GM21381 (cell line): Measurements from ENCODE around the gene KRR1.
A peak's percentile ranks its signal among the peaks of the same experiment; 100 is the strongest.
"Not testable (repeated sequence)": the region's sequence is repeated elsewhere in the genome, so short reads cannot be mapped to it uniquely, and the experiment has no call there.

Experiments
- ATAC-seq: cut with Tn5 transposase; IDR thresholded peaks from one replicate; pipeline ENCODE4 v1.9.1; 2021; ENCODE audit warnings: mild to moderate bottlenecking, moderate library complexity; ENCODE audit not compliant: unreplicated experiment

Gene KRR1

GRCh38 chr12:75526655-75527511 is 15.5 kb upstream of the KRR1 start:
- peak; percentile 97 for ATAC-seq

- no peak for ATAC-seq
Observed at GRCh38 chr12:75525263-75525662, 13.9 kb upstream of the KRR1 start.

DNA sequence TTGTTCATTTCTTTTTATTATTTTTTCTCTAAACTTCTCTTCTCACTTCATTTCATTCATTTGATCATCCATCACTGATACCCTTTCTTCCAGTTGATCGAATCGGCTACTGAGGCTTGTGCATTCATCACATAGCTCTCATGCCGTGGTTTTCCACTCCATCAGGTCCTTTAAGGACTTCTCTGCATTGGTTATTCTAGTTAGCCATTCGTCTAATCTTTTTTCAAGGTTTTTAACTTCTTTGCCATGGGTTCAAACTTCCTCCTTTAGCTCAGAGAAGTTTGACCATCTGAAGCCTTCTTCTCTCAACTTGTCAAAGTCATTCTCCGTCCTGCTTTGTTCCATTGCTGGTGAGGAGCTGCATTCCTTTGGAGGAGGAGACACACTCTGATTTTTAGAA is 10.7 kb upstream of the KRR1 start:
- ATAC-seq = not testable (repeated sequence)

DNA sequence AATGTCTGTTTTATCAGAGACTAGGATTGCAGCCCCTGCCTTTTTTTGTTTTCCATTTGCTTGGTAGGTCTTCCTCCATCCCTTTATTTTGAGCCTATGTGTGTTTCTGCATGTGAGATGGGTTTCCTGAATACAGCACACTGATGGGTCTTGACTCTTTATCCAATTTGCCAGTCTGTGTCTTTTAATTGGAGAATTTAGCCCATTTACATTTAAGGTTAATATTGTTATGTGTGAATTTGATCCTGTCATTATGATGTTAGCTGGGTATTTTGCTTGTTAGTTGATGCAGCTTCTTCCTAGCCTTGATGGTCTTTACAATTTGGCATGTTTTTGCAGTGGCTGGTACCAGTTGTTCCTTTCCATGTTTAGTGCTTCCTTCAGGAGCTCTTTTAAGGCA is 9.8 kb upstream of the KRR1 start:
- not testable (repeated sequence) for ATAC-seq

DNA sequence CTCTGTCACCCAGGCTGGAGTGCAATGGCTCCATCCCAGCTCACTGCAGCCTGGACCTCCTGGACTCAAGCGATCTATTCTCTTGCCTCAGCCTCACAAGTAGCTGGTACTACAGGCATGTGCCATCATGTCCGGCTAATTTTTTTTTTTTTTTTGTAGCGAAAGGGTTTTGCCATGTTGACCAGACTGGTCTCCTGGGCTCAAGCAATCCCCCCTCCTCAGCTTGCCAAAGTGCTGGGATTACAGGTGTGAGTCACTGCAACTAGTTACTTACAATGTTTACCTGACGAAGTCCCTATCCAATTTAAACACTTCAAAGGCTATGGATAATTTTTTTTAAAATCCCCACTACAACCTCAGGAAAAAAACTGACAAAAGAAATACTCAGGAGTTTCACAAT is 1.8 kb downstream of the KRR1 start:
- no peak for ATAC-seq

- ATAC-seq = no peak
Observed at GRCh38 chr12:75508159-75508558, 3.2 kb downstream of the KRR1 start.

DNA sequence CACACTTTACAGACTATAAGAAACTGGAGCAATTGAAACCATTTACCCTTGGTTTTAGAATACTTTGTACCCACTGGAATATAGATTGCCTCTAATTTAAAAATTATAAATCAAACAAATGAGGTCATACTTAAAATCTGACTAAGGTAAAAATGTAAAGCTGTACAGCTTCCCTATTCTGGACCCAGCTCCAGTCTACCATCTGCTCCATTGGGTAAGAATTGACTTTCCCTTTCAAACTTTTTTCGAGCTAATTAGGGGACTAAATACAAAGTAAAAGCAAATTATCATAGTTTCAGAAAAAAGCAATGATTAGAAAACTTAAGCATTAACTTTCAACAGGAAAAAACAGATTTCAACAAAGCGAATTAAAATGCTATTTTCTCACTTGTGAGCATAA is 4.3 kb downstream of the KRR1 start:
- no peak for ATAC-seq

DNA sequence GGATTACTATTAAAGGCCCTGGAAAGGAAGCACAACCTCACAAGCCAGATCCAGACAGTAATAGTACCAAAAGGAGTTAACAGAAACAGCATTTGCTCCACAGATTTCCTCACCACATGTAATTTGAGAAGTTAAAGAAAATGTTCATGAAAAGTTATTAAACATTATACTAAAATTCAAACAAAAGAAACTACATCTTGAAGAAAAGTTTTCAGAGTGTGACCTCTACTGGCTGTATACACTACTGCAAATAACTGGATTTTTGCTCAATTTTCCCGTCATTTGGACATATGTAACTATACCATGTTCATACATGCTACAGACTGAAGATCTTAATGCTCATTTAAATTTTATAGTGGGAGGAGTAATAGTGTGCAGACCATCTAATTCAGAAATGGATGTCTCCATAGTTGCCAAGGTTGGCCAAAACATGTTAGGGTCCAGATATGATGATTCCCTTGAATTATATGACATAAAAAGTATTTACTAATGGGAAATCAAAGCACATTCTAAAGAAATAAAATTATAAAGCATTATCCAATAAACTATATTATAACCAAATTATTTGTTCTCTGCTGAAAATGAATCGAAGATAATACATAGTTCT is 5.6 kb downstream of the KRR1 start:
- no peak for ATAC-seq

GRCh38 chr12:75503866-75504265 is 7.5 kb downstream of the KRR1 start:
- no peak for ATAC-seq

- no peak for ATAC-seq
Observed at GRCh38 chr12:75503459-75503858, 8.0 kb downstream of the KRR1 start.

GRCh38 chr12:75491169-75491568 is 20.2 kb downstream of the KRR1 start:
- no peak for ATAC-seq

DNA sequence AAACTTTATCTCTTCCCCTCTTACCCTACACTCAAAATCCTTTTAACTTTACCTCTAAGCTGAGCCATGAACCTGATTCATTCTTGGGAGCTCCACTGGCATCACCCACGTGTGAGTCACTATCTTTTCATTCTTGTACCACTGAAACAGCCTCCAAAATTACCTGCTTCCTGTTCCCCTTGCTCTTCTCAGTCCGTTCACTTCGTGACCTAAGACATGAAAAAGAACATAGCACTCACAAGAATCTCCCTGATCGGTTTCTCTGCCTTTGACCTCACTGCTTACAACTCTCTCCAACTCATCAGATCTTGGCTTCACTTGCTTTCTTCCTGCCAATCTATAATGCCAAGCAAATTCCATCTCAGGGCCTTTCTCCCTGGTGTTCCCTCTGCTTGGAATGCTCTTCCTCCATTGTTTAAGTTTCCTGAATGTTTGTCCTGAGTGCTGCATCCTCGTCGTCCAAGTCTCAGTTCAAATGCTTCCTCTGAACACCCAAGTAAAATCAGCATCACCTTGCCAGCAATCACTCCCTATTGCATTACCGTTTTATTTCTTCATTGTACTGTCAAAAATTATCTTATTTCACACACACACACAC is 21.7 kb downstream of the KRR1 start:
- ATAC-seq = peak; percentile 67

- ATAC-seq = no peak
Observed at GRCh38 chr12:75489187-75489586, 22.2 kb downstream of the KRR1 start.

GRCh38 chr12:75488553-75488952 is 22.9 kb downstream of the KRR1 start:
- no peak for ATAC-seq

DNA sequence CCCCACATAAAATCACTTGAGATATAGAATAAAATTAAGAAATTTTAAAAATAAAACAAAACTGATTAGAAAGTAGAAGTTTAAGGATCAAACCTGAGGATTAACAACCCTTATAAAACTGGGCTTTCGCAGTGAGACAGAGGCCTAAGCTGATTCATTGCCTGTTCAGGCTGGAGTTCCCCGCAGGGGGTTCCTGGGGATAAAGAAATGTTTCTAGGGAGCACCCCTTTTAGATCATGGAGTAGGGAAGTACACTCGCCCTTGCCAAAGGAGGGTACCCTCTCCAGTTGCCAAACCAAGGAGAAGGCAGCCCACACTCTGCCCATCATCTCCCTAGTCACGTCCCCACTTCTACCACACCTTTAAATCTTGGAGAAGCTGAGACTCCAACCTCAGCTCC is 24.1 kb downstream of the KRR1 start:
- ATAC-seq = no peak

DNA sequence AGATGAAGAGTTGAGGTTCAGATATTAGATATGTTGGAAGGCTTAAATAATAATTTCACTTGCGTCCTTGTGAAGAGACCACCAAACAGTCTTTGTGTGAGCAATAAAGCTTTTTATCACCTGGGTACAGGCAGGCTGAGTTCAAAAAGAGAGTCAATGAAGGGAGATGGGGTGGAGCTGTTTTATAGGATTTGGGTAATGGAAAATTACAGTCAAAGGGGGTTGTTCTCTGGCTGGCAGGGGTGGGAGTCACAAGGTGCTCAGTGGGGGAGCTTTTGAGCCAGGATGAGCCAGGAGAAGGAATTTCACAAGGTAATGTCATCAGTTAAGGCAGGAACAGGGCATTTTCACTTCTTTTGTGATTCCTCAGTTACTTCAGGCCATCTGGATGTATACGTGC is 27.0 kb downstream of the KRR1 start:
- ATAC-seq = not testable (repeated sequence)

DNA sequence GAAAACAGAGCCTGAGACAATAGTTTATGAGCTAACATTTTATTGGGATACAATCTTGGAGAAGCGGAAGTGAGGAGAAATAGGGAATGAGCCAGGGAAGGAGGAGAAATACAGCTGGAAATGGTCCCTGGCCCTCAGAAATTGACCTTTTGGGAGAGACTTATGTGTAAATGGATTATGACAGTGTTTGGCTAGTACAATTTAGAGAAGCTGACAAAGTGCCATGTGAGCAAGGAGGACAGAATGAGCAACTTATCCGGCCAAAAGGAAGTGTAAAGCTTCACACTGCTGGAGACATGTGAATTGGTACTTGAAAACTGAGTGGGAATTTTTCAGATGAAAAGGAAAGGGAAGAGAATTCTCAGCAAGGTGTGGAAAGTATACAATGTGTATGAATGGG is 28.0 kb downstream of the KRR1 start:
- no peak for ATAC-seq

GRCh38 chr12:75482646-75483045 is 28.8 kb downstream of the KRR1 start:
- ATAC-seq = no peak

- ATAC-seq = no peak
Observed at GRCh38 chr12:75481774-75482173, 29.6 kb downstream of the KRR1 start.

GRCh38 chr12:75481013-75481705 is 30.2 kb downstream of the KRR1 start:
- peak; percentile 16 for ATAC-seq

DNA sequence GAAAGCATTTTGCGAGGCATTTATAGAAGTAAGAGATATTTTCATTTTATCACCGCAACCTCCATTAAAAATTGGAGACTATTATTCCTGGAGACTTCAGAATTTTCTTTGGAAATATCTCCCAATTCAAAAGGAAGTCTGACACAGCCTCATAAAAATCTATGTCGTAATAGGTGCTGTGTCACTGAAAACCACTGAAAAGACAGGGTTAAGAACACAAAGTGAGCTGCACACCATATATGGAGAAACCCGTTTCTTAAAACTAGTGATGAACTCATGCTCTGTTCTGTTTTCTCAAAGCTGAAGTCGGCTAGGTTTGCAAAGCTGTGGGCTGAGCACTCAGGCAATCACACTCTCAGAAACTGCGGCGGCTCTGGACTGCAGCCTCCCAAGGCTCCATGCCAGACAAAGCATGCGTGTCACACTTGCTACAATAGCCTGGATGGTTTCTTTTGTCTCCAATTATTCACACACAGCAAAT is 30.9 kb downstream of the KRR1 start, which contains the start of gene GLIPR1:
GLIPR1 (plus strand) TSS at position 287 of the 481 bp plus-strand sequence; CDS start at position 413, 126 bp downstream.
- peak; percentile 86 for ATAC-seq
